Panc1 (cell line): ENCODE results near the gene MCEE.

Experiments
- POLR2AphosphoS5 ChIP-seq: IDR thresholded peaks from 2 replicates; pipeline ENCODE4 v1.6.1; 2012; ENCODE audit warnings: mild to moderate bottlenecking, low read depth, low read length, moderate library complexity
- TF ChIP-seq, protein P1 (sequence below), 2 experiments: IDR thresholded peaks; 2 replicates each; pipeline ENCODE4 v1.6.1; 2011 to 2012; ENCODE audit warnings: low read depth in 2 of 2, control low read depth in 1 of 2, low read length in 1 of 2, mild to moderate bottlenecking in 1 of 2, moderate library complexity in 1 of 2; ENCODE audit not compliant: insufficient read depth in 1 of 2
- TF ChIP-seq, protein P2 (sequence below): fragments of 450-650 bp; IDR thresholded peaks from 2 replicates; pipeline ENCODE4 v1.5.1; 2017; ENCODE audit warnings: mild to moderate bottlenecking

- TF ChIP-seq, protein P1, sequence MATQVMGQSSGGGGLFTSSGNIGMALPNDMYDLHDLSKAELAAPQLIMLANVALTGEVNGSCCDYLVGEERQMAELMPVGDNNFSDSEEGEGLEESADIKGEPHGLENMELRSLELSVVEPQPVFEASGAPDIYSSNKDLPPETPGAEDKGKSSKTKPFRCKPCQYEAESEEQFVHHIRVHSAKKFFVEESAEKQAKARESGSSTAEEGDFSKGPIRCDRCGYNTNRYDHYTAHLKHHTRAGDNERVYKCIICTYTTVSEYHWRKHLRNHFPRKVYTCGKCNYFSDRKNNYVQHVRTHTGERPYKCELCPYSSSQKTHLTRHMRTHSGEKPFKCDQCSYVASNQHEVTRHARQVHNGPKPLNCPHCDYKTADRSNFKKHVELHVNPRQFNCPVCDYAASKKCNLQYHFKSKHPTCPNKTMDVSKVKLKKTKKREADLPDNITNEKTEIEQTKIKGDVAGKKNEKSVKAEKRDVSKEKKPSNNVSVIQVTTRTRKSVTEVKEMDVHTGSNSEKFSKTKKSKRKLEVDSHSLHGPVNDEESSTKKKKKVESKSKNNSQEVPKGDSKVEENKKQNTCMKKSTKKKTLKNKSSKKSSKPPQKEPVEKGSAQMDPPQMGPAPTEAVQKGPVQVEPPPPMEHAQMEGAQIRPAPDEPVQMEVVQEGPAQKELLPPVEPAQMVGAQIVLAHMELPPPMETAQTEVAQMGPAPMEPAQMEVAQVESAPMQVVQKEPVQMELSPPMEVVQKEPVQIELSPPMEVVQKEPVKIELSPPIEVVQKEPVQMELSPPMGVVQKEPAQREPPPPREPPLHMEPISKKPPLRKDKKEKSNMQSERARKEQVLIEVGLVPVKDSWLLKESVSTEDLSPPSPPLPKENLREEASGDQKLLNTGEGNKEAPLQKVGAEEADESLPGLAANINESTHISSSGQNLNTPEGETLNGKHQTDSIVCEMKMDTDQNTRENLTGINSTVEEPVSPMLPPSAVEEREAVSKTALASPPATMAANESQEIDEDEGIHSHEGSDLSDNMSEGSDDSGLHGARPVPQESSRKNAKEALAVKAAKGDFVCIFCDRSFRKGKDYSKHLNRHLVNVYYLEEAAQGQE (IDR thresholded peaks at IDR 0.05; ENCODE audit: insufficient read depth in 1 of 2, low read depth in 2 of 2, low read length in 1 of 2): peak; percentile 75 to 84
- peak; percentile 92; the same call in 1 of the 2 replicates for TF ChIP-seq POLR2AphosphoS5
- TF ChIP-seq, protein P2, sequence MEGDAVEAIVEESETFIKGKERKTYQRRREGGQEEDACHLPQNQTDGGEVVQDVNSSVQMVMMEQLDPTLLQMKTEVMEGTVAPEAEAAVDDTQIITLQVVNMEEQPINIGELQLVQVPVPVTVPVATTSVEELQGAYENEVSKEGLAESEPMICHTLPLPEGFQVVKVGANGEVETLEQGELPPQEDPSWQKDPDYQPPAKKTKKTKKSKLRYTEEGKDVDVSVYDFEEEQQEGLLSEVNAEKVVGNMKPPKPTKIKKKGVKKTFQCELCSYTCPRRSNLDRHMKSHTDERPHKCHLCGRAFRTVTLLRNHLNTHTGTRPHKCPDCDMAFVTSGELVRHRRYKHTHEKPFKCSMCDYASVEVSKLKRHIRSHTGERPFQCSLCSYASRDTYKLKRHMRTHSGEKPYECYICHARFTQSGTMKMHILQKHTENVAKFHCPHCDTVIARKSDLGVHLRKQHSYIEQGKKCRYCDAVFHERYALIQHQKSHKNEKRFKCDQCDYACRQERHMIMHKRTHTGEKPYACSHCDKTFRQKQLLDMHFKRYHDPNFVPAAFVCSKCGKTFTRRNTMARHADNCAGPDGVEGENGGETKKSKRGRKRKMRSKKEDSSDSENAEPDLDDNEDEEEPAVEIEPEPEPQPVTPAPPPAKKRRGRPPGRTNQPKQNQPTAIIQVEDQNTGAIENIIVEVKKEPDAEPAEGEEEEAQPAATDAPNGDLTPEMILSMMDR: no peak
Measured at GRCh38 chr2:71130152-71130904, at the start of gene MCEE, which contains the start of gene MPHOSPH10.
